H1 (cell line): Measurements from ENCODE around the gene ZNG1F. TPM values are rescaled to one million over a fixed set of nuclear protein-coding genes. Genes with fewer than 3 reads are reported as not detected.
"Not testable (repeated sequence)": the region's sequence is repeated elsewhere in the genome, so short reads cannot be mapped to it uniquely, and the experiment has no call there.

ENCODE experiments used
- CTCF ChIA-PET: fragments of 300-600 bp; sonication (Branson Sonifier 250); formaldehyde crosslinking; loops from one replicate; lab custom pipeline; 2021; ENCODE audit not compliant: partially characterized antibody; lab: Charles Lee
- POLR2A ChIA-PET: fragments of 300-600 bp; sonication (Branson Sonifier 250); formaldehyde crosslinking; loops from one replicate; lab custom pipeline; 2021; ENCODE audit warnings: inconsistent platforms; ENCODE audit not compliant: partially characterized antibody; lab: Charles Lee
- DNase-seq, 2 experiments: peaks; one replicate each; pipeline versions ENCODE4 v3.0.0 to v3.0.0-alpha.2; 2010 to 2022; ENCODE audit warnings: low spot score in 2 of 2, low read depth in 1 of 2, mixed read lengths in 1 of 2
- FAIRE-seq: peaks from 2 replicates; lab custom pipeline; 2011; peaks lifted over from hg19 to GRCh38; lab: Jason Lieb, UNC
- H2AFZ ChIP-seq: 2 replicates; pipeline ENCODE4 v1.8.1; 2012; ENCODE audit warnings: low read length, inconsistent platforms
- H2AK5ac ChIP-seq: 2 replicates; pipeline ENCODE4 v1.6.1; 2013; ENCODE audit warnings: low read depth, low read length
- H2BK120ac ChIP-seq: replicated peaks from 2 replicates; pipeline ENCODE3; 2013; ENCODE audit warnings: low read depth, low read length, inconsistent platforms
- H2BK12ac ChIP-seq: 2 replicates; pipeline ENCODE4 v1.6.1; 2013; ENCODE audit warnings: low read depth, low read length
- H2BK15ac ChIP-seq: 2 replicates; pipeline ENCODE4 v1.6.1; 2013; ENCODE audit warnings: low read length
- H2BK20ac ChIP-seq: 2 replicates; pipeline ENCODE4 v1.6.1; 2013; ENCODE audit warnings: low read length
- H2BK5ac ChIP-seq: 2 replicates; pipeline ENCODE4 v1.6.1; 2013; ENCODE audit warnings: low read depth, low read length
- H3K14ac ChIP-seq: 2 replicates; pipeline ENCODE4 v1.6.1; 2013; ENCODE audit warnings: inconsistent platforms; ENCODE audit not compliant: insufficient read length
- H3K18ac ChIP-seq: 2 replicates; pipeline ENCODE4 v1.6.1; 2013; ENCODE audit warnings: low read length; ENCODE audit errors: extremely low read depth
- H3K23ac ChIP-seq: 2 replicates; pipeline ENCODE4 v1.6.1; 2013; ENCODE audit warnings: inconsistent platforms; ENCODE audit not compliant: insufficient read length
- H3K23me2 ChIP-seq: 2 replicates; pipeline ENCODE4 v1.6.1; 2013; ENCODE audit warnings: low read depth, low read length
- H3K27ac ChIP-seq: 2 replicates; pipeline ENCODE4 v1.6.1; 2011; ENCODE audit warnings: low read depth, low read length, inconsistent platforms
- H3K27me3 ChIP-seq, 4 experiments: replicated peaks in 1 of 4; 1 replicate in 1 of 4; 2 replicates in 3 of 4; pipeline versions ENCODE4 v1.6.1 to v1.8.1; 2011 to 2013; ENCODE audit warnings: low read length in 3 of 4, mild to moderate bottlenecking in 3 of 4, inconsistent platforms in 2 of 4, mixed read lengths in 2 of 4, moderate library complexity in 1 of 4; ENCODE audit not compliant: control insufficient read depth in 3 of 4, insufficient read depth in 3 of 4; ENCODE audit errors: extremely low read depth in 1 of 4
- H3K36me3 ChIP-seq, 4 experiments: 2 replicates each; pipeline versions ENCODE4 v1.6.1 to v1.8.1; 2011 to 2013; ENCODE audit warnings: mild to moderate bottlenecking in 4 of 4, low read length in 3 of 4, moderate library complexity in 2 of 4, control low read depth in 1 of 4, inconsistent platforms in 1 of 4; ENCODE audit not compliant: insufficient read depth in 4 of 4, control insufficient read depth in 2 of 4
- H3K4ac ChIP-seq: replicated peaks from 2 replicates; pipeline ENCODE3; 2013; ENCODE audit warnings: low read length, low read depth, mixed read lengths, inconsistent platforms; ENCODE audit not compliant: insufficient read length
- H3K4me1 ChIP-seq, 4 experiments: replicated peaks in 1 of 4; 1 replicate in 1 of 4; 2 replicates in 3 of 4; pipeline versions ENCODE4 v1.6.1 to v1.8.1; 2011 to 2013; ENCODE audit warnings: low read length in 3 of 4, inconsistent platforms in 2 of 4, mixed read lengths in 1 of 4; ENCODE audit not compliant: insufficient read depth in 4 of 4, control insufficient read depth in 3 of 4
- H3K4me2 ChIP-seq, 2 experiments: 2 replicates each; pipeline versions ENCODE4 v1.6.1 to v1.8.1; 2011 to 2013; ENCODE audit warnings: low read depth in 2 of 2, low read length in 2 of 2, control low read depth in 1 of 2, inconsistent platforms in 1 of 2, mild to moderate bottlenecking in 1 of 2; ENCODE audit not compliant: insufficient read depth in 1 of 2
- H3K4me3 ChIP-seq, 4 experiments: fragments of 200-600, 300-600 bp in 1 of 4; sonication (generic), shearing (Covaris generic), sonication (Bioruptor Twin) in 1 of 4; 2 replicates each; pipeline versions ENCODE4 v1.5.1 to v1.8.1; 2011 to 2016; ENCODE audit warnings: low read length in 4 of 4, low read depth in 3 of 4, control low read depth in 2 of 4, inconsistent platforms in 2 of 4, mild to moderate bottlenecking in 2 of 4, mixed read lengths in 1 of 4, moderate library complexity in 1 of 4; ENCODE audit not compliant: insufficient read depth in 2 of 4; ENCODE audit errors: extremely low read depth in 1 of 4
- H3K56ac ChIP-seq: replicated peaks from 2 replicates; pipeline ENCODE3; 2013; ENCODE audit warnings: low read depth, mild to moderate bottlenecking, mixed read lengths, low read length, inconsistent platforms; ENCODE audit not compliant: insufficient read length
- H3K79me1 ChIP-seq: 2 replicates; pipeline ENCODE4 v1.6.1; 2013; ENCODE audit warnings: low read depth, low read length, control low read depth
- H3K79me2 ChIP-seq, 2 experiments: 2 replicates each; pipeline versions ENCODE4 v1.6.1 to v1.8.1; 2012 to 2013; ENCODE audit warnings: low read length in 2 of 2, mild to moderate bottlenecking in 2 of 2, inconsistent platforms in 1 of 2; ENCODE audit not compliant: insufficient read depth in 2 of 2, control insufficient read depth in 1 of 2
- H3K9ac ChIP-seq, 4 experiments: replicated peaks in 1 of 4; 1 replicate in 1 of 4; 2 replicates in 3 of 4; pipeline versions ENCODE4 v1.6.1 to v1.8.1; 2011 to 2013; ENCODE audit warnings: low read depth in 3 of 4, low read length in 3 of 4, control low read depth in 2 of 4, mild to moderate bottlenecking in 2 of 4, moderate library complexity in 2 of 4, inconsistent platforms in 1 of 4; ENCODE audit errors: extremely low read depth in 1 of 4
- H3K9me3 ChIP-seq, 2 experiments: 2 replicates each; pipeline versions ENCODE4 v1.6.1 to v1.8.1; 2012 to 2013; ENCODE audit warnings: mild to moderate bottlenecking in 2 of 2, moderate library complexity in 2 of 2, control low read depth in 1 of 2, inconsistent platforms in 1 of 2, low read depth in 1 of 2, low read length in 1 of 2, mixed read lengths in 1 of 2; ENCODE audit not compliant: insufficient read depth in 2 of 2
- H4K20me1 ChIP-seq, 2 experiments: replicated peaks in 1 of 2; 2 replicates each; pipeline versions ENCODE3 to v1.8.1; 2011 to 2013; ENCODE audit warnings: inconsistent platforms in 2 of 2, low read length in 2 of 2, mild to moderate bottlenecking in 1 of 2; ENCODE audit not compliant: insufficient read depth in 2 of 2, control insufficient read depth in 1 of 2
- H4K5ac ChIP-seq: 2 replicates; pipeline ENCODE4 v1.6.1; 2013; ENCODE audit warnings: low read length, low read depth, mixed read lengths, inconsistent platforms; ENCODE audit not compliant: insufficient read length
- H4K8ac ChIP-seq: 2 replicates; pipeline ENCODE4 v1.8.0; 2013; ENCODE audit warnings: mild to moderate bottlenecking, moderate library complexity, low read length, inconsistent platforms; ENCODE audit not compliant: insufficient read depth; ENCODE audit errors: extremely low read depth
- H4K91ac ChIP-seq: replicated peaks from 2 replicates; pipeline ENCODE3; 2013; ENCODE audit warnings: low read length, mixed read lengths, inconsistent platforms; ENCODE audit not compliant: insufficient read length
- SUZ12 ChIP-seq: fragments of 200-600 bp; sonication (generic); IDR thresholded peaks from 2 replicates; pipeline ENCODE4 v1.6.1; 2012; ENCODE audit warnings: mild to moderate bottlenecking, inconsistent platforms, low read length, moderate library complexity, mixed read lengths
- WGBS, 2 experiments: shearing (Covaris generic) in 1 of 2; methylation state at CpG; one replicate each; pipeline versions ENCODE4 v1.1.6 to v1.1.7; 2013 to 2015; ENCODE audit warnings: low lambda C conversion rate in 2 of 2, mixed read lengths in 2 of 2, inconsistent platforms in 1 of 2, low coverage in 1 of 2, missing lambda C conversion rate in 1 of 2; ENCODE audit not compliant: insufficient replicate concordance in 2 of 2, insufficient coverage in 1 of 2, insufficient read length in 1 of 2; ENCODE audit errors: extremely low coverage in 1 of 2, missing lambda C conversion rate in 1 of 2; 5-methylcytosine and 5-hydroxymethylcytosine counted together
- polyA plus RNA-seq, 7 experiments: library from polyadenylated mRNA; depleted of rRNA in 3 of 7; stranded (reverse) in 5 of 7; unstranded in 2 of 7; fragments of >200 nt in 5 of 7; fragments of 200-250 nt in 2 of 7; gene quantifications; 1 replicate in 5 of 7; 2 replicates in 1 of 7; 4 replicates in 1 of 7; pipeline versions ENCODE4 v1.2.1 to v1.2.3, GENCODE V29; 2011 to 2013; ENCODE audit warnings: missing spikeins in 2 of 7, mixed read lengths in 2 of 7
- total RNA-seq: library from RNA; stranded (reverse); fragmentation: NEBNext Ultra II Directional; extraction: Animal tissue kit (Norgen Biotek cat#: 25700); gene quantifications from 2 replicates; pipeline ENCODE4 v1.2.1, GENCODE V29; 2021

Gene ZNG1F
- total and polyA plus RNA-seq, 2 of the 8 experiments (the other 6 are each of a cell fraction or from before 2014, with no cell fraction given), result 4.3 to 4.8 TPM

- no CpG with 5 or more reads among the region's 32 CpGs for WGBS, 2 experiments
Measured at GRCh38 chr9:41123396-41123795, 65.7 kb downstream of the ZNG1F start.

GRCh38 chr9:41120696-41121095 is 68.4 kb downstream of the ZNG1F start:
- DNase-seq, H4K91ac ChIP-seq, H3K79me1 ChIP-seq, H4K8ac ChIP-seq, H3K18ac ChIP-seq, CTCF ChIA-PET, H3K9me3 ChIP-seq, H2BK20ac ChIP-seq, H2BK12ac ChIP-seq, H2AK5ac ChIP-seq, H3K9ac ChIP-seq, H3K56ac ChIP-seq, H3K36me3 ChIP-seq, H4K20me1 ChIP-seq, H2BK15ac ChIP-seq, H4K5ac ChIP-seq, FAIRE-seq, H3K4me3 ChIP-seq, H3K23ac ChIP-seq, H2BK120ac ChIP-seq, H2BK5ac ChIP-seq, H3K79me2 ChIP-seq, H3K14ac ChIP-seq, H3K4ac ChIP-seq, H3K23me2 ChIP-seq, H3K27ac ChIP-seq, H3K27me3 ChIP-seq, POLR2A ChIA-PET, H3K4me1 ChIP-seq, H3K4me2 ChIP-seq, H2AFZ ChIP-seq: not testable (repeated sequence)
- WGBS, 2 experiments, result 80% methylated on average over 1 of the region's 4 CpGs; no CpG with 5 or more reads in 1 of the 2 experiments

More at GRCh38 chr9:41123396-41123795, 65.7 kb downstream of the ZNG1F start:
- H3K9me3 ChIP-seq, POLR2A ChIA-PET, H3K14ac ChIP-seq, H3K56ac ChIP-seq, H2BK20ac ChIP-seq, H3K4me2 ChIP-seq, H2BK120ac ChIP-seq, H4K5ac ChIP-seq, H3K23me2 ChIP-seq, FAIRE-seq, H4K91ac ChIP-seq, H2BK12ac ChIP-seq, H3K23ac ChIP-seq, H3K18ac ChIP-seq, H2BK15ac ChIP-seq, H2AK5ac ChIP-seq, H3K79me2 ChIP-seq, H3K4me1 ChIP-seq, H2BK5ac ChIP-seq, CTCF ChIA-PET, H3K4ac ChIP-seq, DNase-seq, H3K79me1 ChIP-seq, H4K8ac ChIP-seq, H3K36me3 ChIP-seq, H2AFZ ChIP-seq, H3K4me3 ChIP-seq, H3K9ac ChIP-seq, H4K20me1 ChIP-seq, H3K27ac ChIP-seq: not testable (repeated sequence)
- TF ChIP-seq SUZ12, result peak; percentile 51; the same call in 1 of the 2 replicates
- H3K27me3 ChIP-seq, result peaks cover 0 to 13% (median 7%) of the 10 kb centered on the region in 4 experiments; a peak in 6 of 7 replicates
